Osteoblast (primary cell): ENCODE results near the gene NELL1. TPM values are rescaled to one million over a fixed set of nuclear protein-coding genes. Genes with fewer than 3 reads are reported as not detected.

Experiments used
- DNase-seq: peaks from one replicate; pipeline ENCODE4 v3.0.0; 2011; ENCODE audit warnings: low spot score, mixed read lengths; ENCODE audit not compliant: insufficient read length; ENCODE audit errors: missing footprints
- H2AFZ ChIP-seq: 2 replicates; pipeline ENCODE4 v1.6.0; 2011; ENCODE audit warnings: mild to moderate bottlenecking, low read length
- H3K27ac ChIP-seq: 2 replicates; pipeline ENCODE4 v1.5.1; 2011; ENCODE audit warnings: mild to moderate bottlenecking, low read depth, low read length, moderate library complexity
- H3K27me3 ChIP-seq: 2 replicates; pipeline ENCODE4 v1.6.0; 2012; ENCODE audit warnings: mild to moderate bottlenecking, control low read depth, inconsistent platforms, low read length, moderate library complexity; ENCODE audit not compliant: insufficient read depth
- H3K36me3 ChIP-seq: 2 replicates; pipeline ENCODE4 v1.5.1; 2011; ENCODE audit warnings: mild to moderate bottlenecking, low read length, control low read depth, moderate library complexity; ENCODE audit not compliant: insufficient read depth
- H3K4me1 ChIP-seq: 2 replicates; pipeline ENCODE4 v1.5.1; 2011; ENCODE audit warnings: mild to moderate bottlenecking, low read length, control low read depth, moderate library complexity; ENCODE audit not compliant: insufficient read depth
- H3K4me2 ChIP-seq: 2 replicates; pipeline ENCODE4 v1.6.0; 2011; ENCODE audit warnings: mild to moderate bottlenecking, low read length; ENCODE audit not compliant: insufficient read depth
- H3K4me3 ChIP-seq: fragments of 200-600 bp; sonication (generic); 3 replicates; pipeline ENCODE4 v1.5.1; 2012; ENCODE audit warnings: mild to moderate bottlenecking, low read length, inconsistent platforms; ENCODE audit not compliant: insufficient read depth
- H3K79me2 ChIP-seq: 2 replicates; pipeline ENCODE4 v1.6.0; 2012; ENCODE audit warnings: mild to moderate bottlenecking, low read length, control low read depth, inconsistent platforms; ENCODE audit not compliant: insufficient read depth
- H3K9me3 ChIP-seq: 2 replicates; pipeline ENCODE4 v1.5.1; 2011; ENCODE audit warnings: low read depth, low read length, control low read depth
- H4K20me1 ChIP-seq: 2 replicates; pipeline ENCODE4 v1.6.0; 2012; ENCODE audit warnings: mild to moderate bottlenecking, low read length, control low read depth; ENCODE audit not compliant: insufficient read depth
- total RNA-seq: library from RNA; depleted of rRNA; stranded (reverse); fragments of >200 nt; gene quantifications from 2 replicates; pipeline ENCODE4 v1.2.3, GENCODE V29; 2012
- TF ChIP-seq, protein P1 (sequence below): IDR thresholded peaks from 2 replicates; pipeline ENCODE4 v1.5.1; 2011; ENCODE audit warnings: mild to moderate bottlenecking, low read depth, low read length, moderate library complexity; ENCODE audit errors: extremely low read depth

Gene NELL1
- total RNA-seq, 1 donor: not detected

DNA sequence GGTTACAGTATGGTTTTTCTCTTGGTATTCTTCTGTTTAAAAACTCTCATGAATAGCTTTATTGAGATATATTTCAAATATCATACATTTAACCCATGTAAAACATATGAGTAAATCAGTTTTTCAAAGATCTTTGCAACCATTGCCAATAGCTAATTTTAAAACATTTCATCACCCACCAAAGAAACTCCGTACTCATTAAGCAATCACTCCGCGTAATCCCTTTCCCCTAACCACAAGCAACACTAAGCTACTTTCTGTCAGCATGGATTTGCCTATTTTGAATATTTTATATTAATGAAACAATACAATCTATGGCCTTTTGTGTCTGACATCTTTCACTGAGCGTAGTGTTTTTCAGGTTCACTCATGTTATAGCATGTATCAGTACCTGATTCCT lies 825.6 kb downstream of the NELL1 start:
- no peaks in the 10 kb centered on the region for H3K27me3 ChIP-seq
- no peaks in the 10 kb centered on the region for H4K20me1 ChIP-seq
- TF ChIP-seq, protein P1, sequence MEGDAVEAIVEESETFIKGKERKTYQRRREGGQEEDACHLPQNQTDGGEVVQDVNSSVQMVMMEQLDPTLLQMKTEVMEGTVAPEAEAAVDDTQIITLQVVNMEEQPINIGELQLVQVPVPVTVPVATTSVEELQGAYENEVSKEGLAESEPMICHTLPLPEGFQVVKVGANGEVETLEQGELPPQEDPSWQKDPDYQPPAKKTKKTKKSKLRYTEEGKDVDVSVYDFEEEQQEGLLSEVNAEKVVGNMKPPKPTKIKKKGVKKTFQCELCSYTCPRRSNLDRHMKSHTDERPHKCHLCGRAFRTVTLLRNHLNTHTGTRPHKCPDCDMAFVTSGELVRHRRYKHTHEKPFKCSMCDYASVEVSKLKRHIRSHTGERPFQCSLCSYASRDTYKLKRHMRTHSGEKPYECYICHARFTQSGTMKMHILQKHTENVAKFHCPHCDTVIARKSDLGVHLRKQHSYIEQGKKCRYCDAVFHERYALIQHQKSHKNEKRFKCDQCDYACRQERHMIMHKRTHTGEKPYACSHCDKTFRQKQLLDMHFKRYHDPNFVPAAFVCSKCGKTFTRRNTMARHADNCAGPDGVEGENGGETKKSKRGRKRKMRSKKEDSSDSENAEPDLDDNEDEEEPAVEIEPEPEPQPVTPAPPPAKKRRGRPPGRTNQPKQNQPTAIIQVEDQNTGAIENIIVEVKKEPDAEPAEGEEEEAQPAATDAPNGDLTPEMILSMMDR: no peak
- H3K9me3 ChIP-seq: no peaks in the 10 kb centered on the region
- no peak overlapping the region for H3K4me3 ChIP-seq
- no peaks in the 10 kb centered on the region for H3K79me2 ChIP-seq
- no peak overlapping the region for H3K27ac ChIP-seq
- no peak overlapping the region for H3K4me2 ChIP-seq
- no peak overlapping the region for H2AFZ ChIP-seq
- DNase-seq: no peak
- H3K36me3 ChIP-seq: no peaks in the 10 kb centered on the region
- H3K4me1 ChIP-seq: no peaks in the 10 kb centered on the region

GRCh38 chr11:21495879-21496278 lies 826.5 kb downstream of the NELL1 start:
- Histone ChIP-seq H3K4me3 (no peak overlapping the region), H3K4me1 (no peaks in the 10 kb centered on the region), H3K9me3 (no peaks in the 10 kb centered on the region), H3K4me2 (no peak overlapping the region), H3K79me2 (no peaks in the 10 kb centered on the region), H2AFZ (no peak overlapping the region), H3K27ac (no peak overlapping the region), H4K20me1 (no peaks in the 10 kb centered on the region), H3K36me3 (no peaks in the 10 kb centered on the region), H3K27me3 (no peaks in the 10 kb centered on the region)
- TF ChIP-seq, protein P1: no peak
- no peak for DNase-seq

DNA sequence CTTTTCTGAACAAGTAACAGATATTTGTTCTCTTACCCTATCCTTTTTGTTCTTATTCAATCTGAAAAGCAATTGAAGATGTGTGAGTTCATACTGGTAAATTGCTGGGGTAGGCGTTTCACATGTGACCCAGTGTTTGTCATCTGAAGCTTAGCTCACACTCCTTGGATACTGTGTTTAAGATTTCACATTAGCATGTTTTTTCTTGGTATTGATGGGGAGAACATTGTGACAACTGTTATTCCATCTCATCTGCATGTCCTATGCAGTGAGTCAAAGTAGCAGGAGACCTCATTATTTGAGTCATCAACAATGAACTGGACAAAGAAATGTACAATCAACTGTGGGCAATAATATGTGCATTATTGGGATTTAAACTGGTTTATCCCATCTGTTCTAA lies 831.9 kb downstream of the NELL1 start:
- no peaks in the 10 kb centered on the region for H3K27me3 ChIP-seq
- no peak overlapping the region for H3K4me2 ChIP-seq
- no peak overlapping the region for H3K4me3 ChIP-seq
- no peak overlapping the region for H2AFZ ChIP-seq
- no peaks in the 10 kb centered on the region for H3K79me2 ChIP-seq
- DNase-seq: no peak
- TF ChIP-seq, protein P1: no peak
- no peak overlapping the region for H3K27ac ChIP-seq
- no peaks in the 10 kb centered on the region for H3K9me3 ChIP-seq
- H3K36me3 ChIP-seq: no peaks in the 10 kb centered on the region
- no peaks in the 10 kb centered on the region for H3K4me1 ChIP-seq
- H4K20me1 ChIP-seq: no peaks in the 10 kb centered on the region

DNA sequence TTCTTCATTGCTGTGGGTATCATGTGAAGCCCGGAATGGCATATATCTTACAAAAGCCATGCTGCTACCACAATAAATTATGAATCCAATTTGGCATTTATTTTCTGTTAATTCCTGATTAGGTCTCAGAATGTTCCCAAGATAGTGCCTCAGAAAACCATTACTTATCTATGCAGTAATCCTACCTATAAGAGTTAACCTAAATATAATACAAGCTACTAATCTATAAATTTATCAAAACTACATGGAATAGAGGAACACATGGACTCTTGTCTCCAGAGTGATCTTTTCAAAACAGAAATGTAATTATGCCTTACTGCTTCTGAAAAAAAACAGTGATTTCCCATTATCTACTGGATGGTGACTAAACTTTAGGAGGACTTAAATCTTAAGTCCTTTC lies 835.7 kb downstream of the NELL1 start:
- Histone ChIP-seq H3K27ac (no peak overlapping the region), H3K79me2 (no peaks in the 10 kb centered on the region), H3K9me3 (no peaks in the 10 kb centered on the region), H3K27me3 (no peaks in the 10 kb centered on the region), H3K4me1 (no peaks in the 10 kb centered on the region), H2AFZ (no peak overlapping the region), H3K4me2 (no peak overlapping the region), H4K20me1 (no peaks in the 10 kb centered on the region), H3K36me3 (no peaks in the 10 kb centered on the region), H3K4me3 (no peak overlapping the region)
- peak; percentile 3 for DNase-seq
- TF ChIP-seq, protein P1: no peak
